SW480 (cell line): ENCODE measurements around the gene GNG12.
"Not testable (repeated sequence)": the region's sequence is repeated elsewhere in the genome, so short reads cannot be mapped to it uniquely, and the experiment has no call there.

Experiments
- DNase-seq: peaks from one replicate; pipeline ENCODE4 v3.0.0-alpha.2; 2016; ENCODE audit warnings: low spot score

Gene GNG12

DNA sequence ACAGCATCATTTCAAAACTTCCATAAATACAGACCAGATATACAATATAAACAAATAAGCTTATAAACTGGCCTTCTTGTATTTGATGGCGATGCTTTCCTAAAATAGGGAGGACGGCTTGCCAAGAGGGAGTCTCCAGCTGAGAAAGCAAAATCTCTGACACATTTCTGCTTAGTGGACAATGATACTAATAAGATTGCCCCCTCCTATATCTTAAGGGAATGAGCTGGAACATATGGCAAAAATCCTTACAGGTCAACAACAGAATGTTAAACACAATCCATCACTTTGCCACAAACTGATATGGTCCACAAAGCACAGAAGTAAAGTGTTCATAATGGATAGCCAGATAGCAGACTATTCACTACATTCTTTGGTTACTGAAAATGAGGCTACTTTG is 155.3 kb downstream of the GNG12 start:
- no peak for DNase-seq

GRCh38 chr1:67677408-67677807 is 155.9 kb downstream of the GNG12 start:
- no peak for DNase-seq

GRCh38 chr1:67676946-67677345 is 156.3 kb downstream of the GNG12 start:
- DNase-seq: no peak

DNA sequence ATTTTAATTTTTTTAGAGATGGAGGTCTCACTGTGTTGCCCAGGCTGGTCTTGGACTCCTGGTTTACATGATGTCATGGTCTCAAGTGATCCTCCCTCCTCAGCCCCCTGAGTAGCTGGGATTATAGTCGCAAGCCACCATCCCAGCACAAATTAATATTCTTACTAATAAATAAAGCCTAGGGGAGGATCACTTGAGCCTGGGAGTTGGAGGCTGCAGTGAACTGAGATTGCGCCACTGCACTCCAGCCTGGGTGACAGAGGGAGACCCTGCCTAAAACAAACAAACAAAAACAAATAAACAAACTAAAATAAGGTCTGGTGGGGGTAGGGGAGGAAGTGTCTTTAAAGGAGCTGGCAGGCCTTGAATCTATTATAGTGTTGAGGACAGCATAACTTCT is 157.0 kb downstream of the GNG12 start:
- DNase-seq: no peak

GRCh38 chr1:67675800-67676199 is 157.5 kb downstream of the GNG12 start:
- DNase-seq: no peak

DNA sequence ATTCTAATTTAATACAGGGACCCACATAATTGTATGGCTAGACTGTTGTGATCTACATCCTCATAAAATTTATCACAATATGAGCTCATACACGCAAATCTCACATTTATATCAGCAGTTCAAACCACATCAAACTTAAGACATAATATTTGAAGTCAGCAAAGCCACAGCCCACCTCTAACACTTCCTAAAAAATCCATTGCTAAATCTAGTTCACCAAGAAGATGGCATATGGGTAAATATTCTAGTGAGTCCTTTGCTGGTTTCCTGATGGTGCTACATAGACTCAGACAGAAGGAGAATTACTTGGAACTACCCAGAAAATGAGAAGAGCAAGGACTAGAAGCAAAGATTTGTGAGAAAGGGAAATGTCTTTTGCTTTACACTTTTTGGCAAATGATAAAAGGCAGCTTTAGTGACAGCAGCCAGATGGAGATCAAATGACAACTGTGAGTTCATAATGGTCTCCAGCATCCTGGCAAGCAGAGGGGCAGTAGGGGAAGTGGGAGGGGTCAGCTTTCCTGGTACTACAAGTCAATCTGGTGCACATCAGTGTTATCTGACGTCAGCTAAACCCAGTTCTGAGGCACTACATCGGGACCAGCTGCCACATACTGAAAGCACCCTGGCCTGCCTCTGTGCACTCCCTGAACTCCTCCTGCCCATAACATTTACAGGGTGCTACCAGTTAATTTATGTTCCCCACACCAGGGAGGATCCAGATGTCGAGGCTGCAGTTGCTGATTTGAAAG is 158.8 kb downstream of the GNG12 start:
- DNase-seq: peak; percentile 69

- DNase-seq: no peak
Observed at GRCh38 chr1:67673468-67674201, 159.6 kb downstream of the GNG12 start.

DNA sequence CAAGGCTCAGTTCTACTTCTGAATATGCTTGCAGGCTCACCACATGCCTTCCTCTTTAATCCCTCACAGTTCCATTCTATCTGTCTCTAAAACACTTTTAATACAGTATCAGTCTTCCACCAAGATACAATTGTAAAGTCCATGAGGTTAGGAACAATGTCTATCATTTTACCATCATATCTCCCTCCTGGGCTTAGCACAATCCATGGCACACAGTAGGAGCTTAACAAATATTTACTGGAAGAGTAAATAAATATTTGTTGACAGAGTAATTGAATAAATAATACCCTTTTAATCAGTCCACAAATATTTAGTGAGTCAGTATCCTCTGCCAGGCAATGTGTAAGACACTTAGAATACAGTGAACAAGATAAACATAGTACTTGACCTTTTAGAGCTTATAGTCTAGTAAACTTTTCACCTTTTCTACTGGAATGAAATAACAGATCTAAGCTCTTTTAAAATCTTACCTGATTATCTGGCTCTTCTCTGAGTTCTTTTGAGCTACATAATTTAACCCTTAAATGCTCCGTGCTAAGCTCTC is 160.9 kb downstream of the GNG12 start:
- DNase-seq: no peak

DNA sequence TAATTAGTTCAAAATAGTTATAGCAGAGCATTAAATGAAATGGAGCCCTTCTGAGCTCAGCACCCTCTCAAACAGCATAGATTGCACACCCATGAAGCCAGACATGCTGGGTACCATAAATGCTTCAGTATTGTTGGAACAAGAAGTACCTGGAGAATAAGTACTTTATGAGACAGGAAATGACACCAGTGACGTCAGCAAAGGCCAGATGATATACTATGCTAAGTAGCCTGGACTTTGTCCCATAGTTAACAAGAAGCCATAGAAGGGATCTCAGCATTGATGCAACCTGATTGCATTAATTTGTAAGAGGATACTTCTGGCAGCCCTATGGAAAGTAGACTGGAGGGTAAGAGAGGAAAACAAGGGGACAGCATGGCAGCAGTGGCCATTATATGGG is 164.6 kb downstream of the GNG12 start:
- DNase-seq: peak; percentile 75

- DNase-seq: no peak
Observed at GRCh38 chr1:67666636-67667035, 166.6 kb downstream of the GNG12 start.

- not testable (repeated sequence) for DNase-seq
Observed at GRCh38 chr1:67665307-67665706, 168.0 kb downstream of the GNG12 start.

GRCh38 chr1:67664048-67664447 is 169.2 kb downstream of the GNG12 start:
- peak; percentile 22 for DNase-seq

DNA sequence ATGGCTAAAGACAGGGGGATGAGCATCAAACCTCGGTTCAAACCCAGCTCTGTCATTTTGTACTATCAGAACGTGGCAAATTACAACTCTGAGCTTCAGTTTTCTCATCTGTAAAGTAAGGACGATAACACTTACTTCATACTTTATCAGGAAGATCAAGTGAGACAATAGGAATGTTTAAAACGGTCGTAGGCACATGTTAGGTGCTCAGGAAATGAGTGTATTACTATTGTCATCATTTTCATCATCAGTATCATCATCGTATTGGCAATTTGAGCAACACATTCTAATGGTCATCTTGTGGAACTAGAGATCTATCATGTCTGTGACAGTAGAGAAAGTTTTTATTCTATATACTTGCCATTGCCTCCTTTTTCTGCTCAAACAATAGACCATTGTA is 170.4 kb downstream of the GNG12 start:
- DNase-seq: no peak

DNA sequence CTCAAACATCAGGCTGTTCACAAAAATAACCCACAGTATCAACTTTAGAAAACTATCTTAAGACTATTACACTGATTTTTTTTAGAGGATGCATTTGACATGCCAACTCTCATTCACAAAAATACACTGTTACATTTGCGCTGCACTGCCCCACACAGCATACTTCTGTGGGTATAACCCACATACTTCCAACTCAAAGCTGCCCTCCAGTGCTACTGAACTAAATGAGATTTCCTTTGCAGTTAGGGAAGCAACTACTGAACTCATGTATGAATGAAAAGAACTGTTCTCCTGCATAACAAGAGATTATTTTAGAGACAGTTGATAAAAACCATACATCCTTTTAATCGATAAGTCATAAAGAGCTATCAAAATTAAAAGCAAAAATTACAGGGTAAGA is 174.0 kb downstream of the GNG12 start:
- DNase-seq: no peak

DNA sequence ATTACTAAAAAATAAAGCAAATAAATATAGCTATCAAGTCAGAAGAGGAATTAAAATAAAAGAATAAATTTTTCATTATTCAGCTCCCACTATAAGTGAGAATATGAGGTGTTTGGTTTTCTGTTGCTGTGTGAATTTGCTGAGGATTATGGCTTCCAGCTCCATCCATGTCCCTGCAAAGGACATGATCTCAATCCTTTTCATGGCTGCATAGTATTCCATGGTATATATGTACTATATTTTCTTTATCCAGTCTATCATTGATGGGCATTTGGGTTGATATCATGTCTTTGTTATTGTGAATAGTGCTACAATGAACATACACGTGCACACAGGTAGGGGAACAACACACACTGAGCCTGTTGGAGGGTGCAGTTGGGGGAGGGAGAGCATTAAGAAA is 176.1 kb downstream of the GNG12 start:
- DNase-seq: not testable (repeated sequence)

GRCh38 chr1:67655581-67655980 is 177.7 kb downstream of the GNG12 start:
- no peak for DNase-seq

DNA sequence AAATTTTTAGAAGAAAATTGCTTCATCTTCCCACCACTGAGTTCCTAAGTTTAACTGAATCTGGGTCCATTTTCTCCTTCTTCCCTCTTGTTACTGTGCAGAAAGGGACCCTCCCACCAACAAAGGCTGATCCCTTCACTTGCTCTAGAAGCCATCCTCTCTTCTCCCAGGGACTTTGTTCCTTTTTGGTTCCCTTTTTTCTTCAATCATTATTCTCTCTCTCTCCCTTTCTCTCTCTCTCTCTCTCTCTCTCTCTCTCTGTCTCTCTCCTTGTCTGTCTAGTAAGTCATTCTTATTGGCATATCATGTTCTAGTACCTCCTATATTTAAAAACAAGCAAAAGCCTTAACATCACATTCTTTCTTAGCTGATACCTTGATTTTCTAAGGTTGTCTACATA is 180.0 kb downstream of the GNG12 start:
- no peak for DNase-seq

DNA sequence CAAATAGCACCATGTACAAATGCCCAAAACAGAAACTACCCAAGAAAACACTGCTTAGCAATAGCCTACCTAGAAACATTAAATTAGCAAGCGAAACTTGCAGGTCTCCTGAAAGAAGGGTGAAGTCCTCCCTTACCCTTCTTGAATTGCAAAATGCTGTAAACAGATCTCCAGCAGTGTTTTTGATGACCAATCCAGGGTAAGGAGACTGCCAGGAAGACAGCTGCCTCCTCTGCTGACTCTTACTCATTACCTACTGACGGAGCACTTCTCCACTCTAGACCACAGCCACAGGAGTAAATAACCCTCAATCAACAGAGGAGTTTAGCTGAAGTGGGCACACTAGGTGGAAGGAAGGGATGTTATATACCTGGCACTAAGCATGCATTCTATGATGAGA is 180.5 kb downstream of the GNG12 start:
- peak; percentile 13 for DNase-seq
